Aorta (tissue), 5 donors: ENCODE data around the gene SHISA5. TPM values are rescaled to one million over a fixed set of nuclear protein-coding genes. Genes with fewer than 3 reads are reported as not detected.

ENCODE experiments used
- ATAC-seq: fragments of 200-7000 bp; cut with Tn5 transposase; one replicate; pipeline ENCODE4 v1.9.1; 2022; ENCODE audit warnings: moderate library complexity; ENCODE audit not compliant: low FRiP score
- DNase-seq, 2 donors: peaks; one replicate each; pipeline ENCODE4 v3.0.0-alpha.2; 2020
- H3K27ac ChIP-seq, 2 donors: one replicate each; pipeline ENCODE4 v1.5.1; 2013; ENCODE audit warnings: low read length in 2 of 2, mild to moderate bottlenecking in 2 of 2, moderate library complexity in 2 of 2, control low read depth in 1 of 2, inconsistent platforms in 1 of 2, low read depth in 1 of 2
- H3K27me3 ChIP-seq, 2 donors: one replicate each; pipeline ENCODE4 v1.6.1; 2013; ENCODE audit warnings: control low read depth in 1 of 2, low read length in 1 of 2, mild to moderate bottlenecking in 1 of 2, moderate library complexity in 1 of 2; ENCODE audit not compliant: insufficient read depth in 2 of 2, control insufficient read depth in 1 of 2
- H3K36me3 ChIP-seq, 2 donors: one replicate each; pipeline ENCODE4 v1.6.1; 2013; ENCODE audit warnings: control low read depth in 1 of 2, low read length in 1 of 2, mild to moderate bottlenecking in 1 of 2; ENCODE audit not compliant: insufficient read depth in 2 of 2, control insufficient read depth in 1 of 2
- H3K4me1 ChIP-seq, 2 donors: one replicate each; pipeline ENCODE4 v1.6.1; 2013; ENCODE audit warnings: low read length in 2 of 2, control low read depth in 1 of 2, mild to moderate bottlenecking in 1 of 2, moderate library complexity in 1 of 2; ENCODE audit not compliant: insufficient read depth in 2 of 2, control insufficient read depth in 1 of 2
- H3K4me3 ChIP-seq, 2 donors: one replicate each; pipeline ENCODE4 v1.5.1; 2013; ENCODE audit warnings: low read length in 2 of 2, control low read depth in 1 of 2, mild to moderate bottlenecking in 1 of 2
- H3K9me3 ChIP-seq: one replicate; pipeline ENCODE4 v1.6.1; 2013; ENCODE audit warnings: mild to moderate bottlenecking, low read length; ENCODE audit not compliant: control insufficient read depth
- WGBS, 2 donors: extraction: QIAGEN DNeasy Blood & Tissue Kit; methylation state at CpG; one replicate each; pipeline ENCODE4 v1.1.7; 2013; 5-methylcytosine and 5-hydroxymethylcytosine counted together
- intact Hi-C, 2 donors: fragments of 100-400 bp; cut with DNase I; formaldehyde crosslinking; loops; one replicate each; pipeline versions ENCODE4 v1.14.2 to v1.15.0; 2022
- polyA plus RNA-seq, 2 donors: library from polyadenylated mRNA; stranded (reverse); fragments of 200-250 nt; gene quantifications; one replicate each; pipeline ENCODE4 v1.2.3, GENCODE V29; 2013
- total RNA-seq, 2 donors: library from RNA; stranded (reverse); fragmentation: NEBNext Ultra II Directional; extraction: Animal tissue kit (Norgen Biotek cat#: 25700); gene quantifications; one replicate each; pipeline ENCODE4 v1.2.1, GENCODE V29; 2021
- donor health status: healthy with polysubstance abuse.
- donor health status: Bipolar disorder and iron deficiency.
- donor health status: DM: no; HTN: no; CAD: no.
- donor health status: DM: no; HTN: no; CAD: no.
- donor health status: DM: yes; HTN: yes; CAD: no.

The SHISA5 gene
- total and polyA plus RNA-seq, 4 donors = 64.2 to 183 (median 142) TPM

GRCh38 chr3:48446425-48447193 lies 57.4 kb downstream of the SHISA5 start, which contains the start of gene ATRIP:
Gene ATRIP (plus strand): TSS chr3:48446737. CDS start chr3:48446846, 109 bp downstream.
- no peaks in the 10 kb centered on the region for H3K4me1 ChIP-seq
- H3K27ac ChIP-seq = peak within 1 kb of the TSS; percentile 46 to 60
- H3K9me3 ChIP-seq = no peaks in the 10 kb centered on the region
- H3K27me3 ChIP-seq = no peaks in the 10 kb centered on the region
- ATAC-seq = peak; percentile 98
- no peaks in the 10 kb centered on the region for H3K36me3 ChIP-seq
- WGBS, 2 donors = 0% methylated on average over 60 to 91 of the region's 91 CpGs
- H3K4me3 ChIP-seq = peak within 1 kb of the TSS; percentile 46 to 54
- peak; percentile 93 to 97 for DNase-seq
- intact Hi-C loops = no loop called here

- Histone ChIP-seq H3K36me3 (no peaks in the 10 kb centered on the region), H3K4me3 (peak overlapping the region; percentile 30 to 48), H3K27me3 (no peaks in the 10 kb centered on the region), H3K27ac (peak overlapping the region in 1 of 2 donors; percentile 60), H3K4me1 (no peaks in the 10 kb centered on the region), H3K9me3 (no peaks in the 10 kb centered on the region)
- intact Hi-C loops = no loop called here
- 11 to 15% methylated on average over 6 of the region's 6 CpGs for WGBS, 2 donors
- DNase-seq = no peak
- ATAC-seq = peak; percentile 5
These were observed 57.9 kb downstream of the SHISA5 start for GRCh38 chr3:48446043-48446424.

GRCh38 chr3:48445277-48445882 lies 58.6 kb downstream of the SHISA5 start:
- no peak for ATAC-seq
- Histone ChIP-seq H3K4me1 (no peaks in the 10 kb centered on the region), H3K36me3 (no peaks in the 10 kb centered on the region), H3K9me3 (no peaks in the 10 kb centered on the region), H3K27me3 (no peaks in the 10 kb centered on the region), H3K27ac (no peak overlapping the region), H3K4me3 (no peak overlapping the region)
- 60 to 65% methylated on average over 6 of the region's 6 CpGs for WGBS, 2 donors
- intact Hi-C loops = no loop called here
- no peak for DNase-seq

GRCh38 chr3:48441940-48442339 lies 62.0 kb downstream of the SHISA5 start:
- Histone ChIP-seq H3K27me3 (no peaks in the 10 kb centered on the region), H3K9me3 (no peaks in the 10 kb centered on the region), H3K36me3 (no peaks in the 10 kb centered on the region), H3K27ac (no peak overlapping the region), H3K4me1 (no peaks in the 10 kb centered on the region), H3K4me3 (no peak overlapping the region)
- DNase-seq (no peak), ATAC-seq (no peak)
- 83 to 87% methylated on average over 6 of the region's 6 CpGs for WGBS, 2 donors
- intact Hi-C loops = no loop called here

- 1% methylated on average over 21 of the region's 21 CpGs for WGBS, 2 donors
- Histone ChIP-seq H3K27me3 (no peaks in the 10 kb centered on the region), H3K36me3 (no peaks in the 10 kb centered on the region), H3K4me3 (peak overlapping the region; percentile 44 to 63), H3K4me1 (no peaks in the 10 kb centered on the region), H3K27ac (peak overlapping the region in 1 of 2 donors; percentile 65), H3K9me3 (no peaks in the 10 kb centered on the region)
- no peak for DNase-seq
- intact Hi-C loops = no loop called here
- ATAC-seq = peak; percentile 1
These were observed 63.4 kb downstream of the SHISA5 start for GRCh38 chr3:48440590-48440958.

- ATAC-seq (peak; percentile 97), DNase-seq (peak; percentile 99)
- Histone ChIP-seq H3K27me3 (no peaks in the 10 kb centered on the region), H3K9me3 (no peaks in the 10 kb centered on the region), H3K4me1 (no peaks in the 10 kb centered on the region), H3K27ac (peak within 1 kb of the TSS in 1 of 2 donors; percentile 73), H3K36me3 (no peaks in the 10 kb centered on the region), H3K4me3 (peak within 1 kb of the TSS; percentile 44 to 63)
- 0 to 1% methylated on average over 53 to 54 of the region's 54 CpGs for WGBS, 2 donors
- intact Hi-C loops = no loop called here
These were observed 64.0 kb downstream of the SHISA5 start, which contains the start of the genes CCDC51 and TMA7 for GRCh38 chr3:48439820-48440589. Gene CCDC51 (minus strand): TSS chr3:48440119. CDS start chr3:48435128, 4,991 bp downstream. Gene TMA7 (plus strand): TSS chr3:48440257. CDS start chr3:48440297, 40 bp downstream.

- 82 to 89% methylated on average over 4 of the region's 4 CpGs for WGBS, 2 donors
- Histone ChIP-seq H3K36me3 (peaks cover 0 to 1% of the 10 kb centered on the region in 2 donors), H3K9me3 (no peaks in the 10 kb centered on the region), H3K4me3 (no peak overlapping the region), H3K27me3 (no peaks in the 10 kb centered on the region), H3K4me1 (no peaks in the 10 kb centered on the region), H3K27ac (no peak overlapping the region)
- intact Hi-C loops = loop anchor here (2.0 kb wide), 2 partner anchors 37 to 165 kb away; no protein-coding TSS in a partner anchor
- no peak for ATAC-seq
- no peak for DNase-seq
These were observed 66.2 kb downstream of the SHISA5 start for GRCh38 chr3:48437812-48438211.

- 74 to 78% methylated on average over 7 of the region's 7 CpGs for WGBS, 2 donors
- H3K27me3 ChIP-seq = no peaks in the 10 kb centered on the region
- intact Hi-C loops = loop anchor here (1.0 to 2.0 kb wide), 3 partner anchors 36 to 164 kb away; no protein-coding TSS in a partner anchor
- ATAC-seq (no peak), DNase-seq (no peak)
- H3K4me1 ChIP-seq = no peaks in the 10 kb centered on the region
- no peaks in the 10 kb centered on the region for H3K9me3 ChIP-seq
- H3K4me3 ChIP-seq = no peak overlapping the region
- H3K36me3 ChIP-seq = peaks cover 0 to 3% of the 10 kb centered on the region in 2 donors
- H3K27ac ChIP-seq = no peak overlapping the region
These were observed 67.1 kb downstream of the SHISA5 start for GRCh38 chr3:48436855-48437254.
